GM18909 (cell line): ENCODE measurements around the gene LRRC9.
"Not testable (repeated sequence)": the region's sequence is repeated elsewhere in the genome, so short reads cannot be mapped to it uniquely, and the experiment has no call there.

Experiments
- ATAC-seq: cut with Tn5 transposase; IDR thresholded peaks from one replicate; pipeline ENCODE4 v1.9.1; 2021; ENCODE audit warnings: mild to moderate bottlenecking; ENCODE audit not compliant: unreplicated experiment, poor library complexity

The LRRC9 gene

DNA sequence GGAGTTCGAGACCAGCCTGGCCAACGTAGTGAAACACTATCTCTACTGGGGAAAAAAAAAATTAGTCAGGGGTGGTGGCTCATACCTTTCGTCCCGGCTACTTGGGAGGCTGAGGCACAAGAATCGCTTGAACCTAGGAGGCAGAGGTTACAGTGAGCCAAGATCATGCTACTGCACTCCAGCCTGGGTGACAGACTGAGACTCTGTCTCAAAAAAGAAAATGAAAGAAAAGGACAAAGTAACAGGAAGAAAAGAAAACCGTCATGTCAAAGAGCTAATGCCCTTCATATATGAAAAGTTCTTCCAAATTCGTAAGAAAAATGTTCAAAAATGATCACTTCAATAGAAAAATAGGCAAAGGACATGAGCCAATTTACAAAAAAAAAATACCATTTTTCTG, 179.9 kb downstream of the LRRC9 start:
- ATAC-seq = not testable (repeated sequence)

DNA sequence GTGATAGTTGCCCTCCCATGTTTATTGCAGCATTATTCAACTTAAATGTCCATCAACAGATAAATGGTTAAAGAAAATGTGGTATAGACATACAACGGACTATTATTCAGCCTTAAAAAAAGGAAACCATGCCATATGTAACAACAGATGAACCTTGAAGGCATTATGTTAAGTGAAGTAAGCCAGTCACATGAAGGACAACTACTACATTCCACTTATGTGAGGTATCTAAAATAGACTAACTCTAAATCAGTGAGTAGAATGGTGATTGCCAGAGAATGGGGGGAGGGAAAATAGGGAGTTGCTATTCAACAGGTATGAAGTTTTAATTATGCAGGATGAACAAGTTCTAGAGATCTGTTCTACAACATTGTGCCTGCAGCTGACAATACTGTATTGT, 181.8 kb downstream of the LRRC9 start:
- ATAC-seq = no peak

DNA sequence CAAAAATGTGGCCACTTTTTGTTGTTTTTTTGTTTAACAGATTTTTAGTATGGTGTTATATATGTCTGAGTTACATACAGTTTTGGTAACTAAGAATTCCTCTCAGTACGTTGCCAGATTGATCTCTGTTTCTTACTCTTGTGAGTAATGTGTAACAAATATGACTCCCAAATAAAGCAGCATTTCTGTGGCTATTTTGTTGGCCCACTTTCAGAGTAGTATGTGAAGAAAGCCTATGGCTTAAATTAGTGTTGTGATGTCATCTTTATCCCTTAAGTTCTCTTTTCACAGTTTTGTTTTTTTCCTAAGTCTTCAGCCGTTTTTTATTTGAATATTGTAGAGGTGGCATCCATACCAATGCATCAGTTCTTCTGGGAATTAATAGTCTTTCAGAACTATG, 182.4 kb downstream of the LRRC9 start:
- no peak for ATAC-seq

DNA sequence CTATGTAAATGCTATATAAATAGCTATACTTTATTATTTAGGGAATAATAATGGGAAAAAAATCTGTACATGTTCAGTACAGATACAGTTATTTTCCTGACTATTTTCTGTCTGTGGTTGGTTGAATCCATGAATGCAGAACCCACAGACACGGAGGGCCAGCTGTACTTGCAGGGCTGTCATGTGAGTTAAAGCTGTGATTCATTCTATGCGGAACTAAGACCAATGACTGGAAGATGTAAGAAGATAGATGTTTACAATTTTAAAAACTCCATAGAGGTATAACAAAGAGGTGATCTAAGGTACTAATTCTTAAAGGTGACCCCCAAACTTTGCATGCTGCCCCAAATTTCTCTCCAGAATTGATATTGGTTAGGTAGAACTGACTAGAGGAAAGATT, 186.4 kb downstream of the LRRC9 start:
- no peak for ATAC-seq

DNA sequence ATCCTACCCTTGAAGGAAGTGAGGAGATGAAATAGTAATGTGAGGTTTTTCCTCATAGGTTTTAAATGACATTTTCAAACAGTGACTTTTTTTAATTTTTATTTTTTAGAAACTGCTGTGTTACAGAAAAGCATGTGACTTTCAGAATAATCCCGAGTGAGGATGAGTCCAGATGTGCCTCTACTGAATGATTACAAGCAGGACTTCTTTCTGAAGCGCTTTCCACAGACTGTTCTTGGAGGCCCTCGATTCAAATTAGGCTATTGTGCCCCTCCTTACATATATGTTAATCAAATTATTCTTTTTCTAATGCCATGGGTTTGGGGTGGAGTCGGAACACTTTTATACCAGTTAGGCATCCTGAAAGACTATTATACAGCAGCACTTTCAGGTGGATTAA, 187.5 kb downstream of the LRRC9 start:
- ATAC-seq = no peak

DNA sequence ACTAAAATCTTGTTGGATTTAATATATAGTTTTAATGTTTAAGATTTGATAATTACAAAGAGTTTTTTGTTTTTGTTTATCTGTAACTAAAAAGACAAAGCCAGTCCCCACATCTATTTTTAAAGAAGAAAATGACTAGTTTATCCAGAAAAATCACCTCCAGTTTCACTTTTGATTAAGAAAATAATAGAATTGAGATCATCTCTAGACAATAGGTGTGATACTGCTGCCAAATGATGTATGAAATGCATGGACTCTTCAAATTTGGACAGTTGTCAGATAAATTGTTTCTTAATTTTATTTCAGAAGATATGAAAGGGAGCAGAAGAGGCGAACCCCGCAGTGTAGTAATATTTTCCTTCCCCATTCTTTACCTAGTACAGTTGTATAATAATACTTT, 191.8 kb downstream of the LRRC9 start:
- ATAC-seq = no peak
